Keratinocyte (primary cell): ENCODE data around the gene IL4R.

ENCODE experiments used
- CTCF ChIP-seq, 3 experiments: IDR thresholded peaks in 1 of 3; conservative IDR thresholded peaks in 1 of 3; optimal IDR thresholded peaks in 1 of 3; 2 replicates in 2 of 3; 3 replicates in 1 of 3; pipeline versions ENCODE3 to v1.5.1; 2011; ENCODE audit warnings: low read length in 3 of 3, mild to moderate bottlenecking in 3 of 3, moderate library complexity in 2 of 3, control low read depth in 1 of 3, inconsistent platforms in 1 of 3; ENCODE audit not compliant: insufficient read depth in 2 of 3; ENCODE audit errors: extremely low read depth in 1 of 3
- EZH2 ChIP-seq: IDR thresholded peaks from one replicate; pipeline ENCODE4 v1.6.1; 2012; ENCODE audit warnings: inconsistent platforms, mild to moderate bottlenecking, low read length, moderate library complexity

- TF ChIP-seq CTCF (optimal IDR thresholded peaks at IDR 0.05 in 1 of 3, IDR thresholded peaks at IDR 0.05 in 1 of 3, conservative IDR thresholded peaks at IDR 0.05 in 1 of 3; ENCODE audit: extremely low read depth in 1 of 3, insufficient read depth in 2 of 3, low read length in 3 of 3) (no peak), EZH2 (no peak)
Observed at GRCh38 chr16:27410761-27411160, 97.0 kb downstream of the IL4R start.
